ENCODE measurements around the gene GDF9. TPM values are rescaled to one million over a fixed set of nuclear protein-coding genes. Genes with fewer than 3 reads are reported as not detected.

GDF9 gene
- total and polyA plus RNA-seq, 5 experiments from 2014 or later, result 0.30 to 1.7 (median 0.85) TPM; not detected in 1

GRCh38 chr5:132848270-132848669, 18.0 kb downstream of the GDF9 start:
- Mint-ChIP-seq H3K4me3 (no peak overlapping the region), H3K27ac (no peak overlapping the region), H3K9me3 (no peaks in the 10 kb centered on the region), H3K4me1 (no peaks in the 10 kb centered on the region), H3K36me3 (no peaks in the 10 kb centered on the region), H3K27me3 (peaks cover 0 to 9% (median 4%) of the 10 kb centered on the region in 5 donors)
- no peak for DNase-seq
- no peak for ATAC-seq
- POLR2A ChIA-PET, result no interaction called here

- POLR2A ChIA-PET, result no interaction called here
- ATAC-seq (no peak), DNase-seq (no peak)
- peaks cover 0 to 4% (median 0%) of the 10 kb centered on the region in 4 donors for H3K4me1 Mint-ChIP-seq
- H3K27me3 Mint-ChIP-seq, result peaks cover 0 to 3% (median 0%) of the 10 kb centered on the region in 5 donors
- no peak overlapping the region for H3K4me3 Mint-ChIP-seq
- no peak overlapping the region for H3K27ac Mint-ChIP-seq
- no peaks in the 10 kb centered on the region for H3K9me3 Mint-ChIP-seq
- H3K36me3 Mint-ChIP-seq, result no peaks in the 10 kb centered on the region
Observed at GRCh38 chr5:132841305-132841704, 25.0 kb downstream of the GDF9 start.

GRCh38 chr5:132840896-132841295, 25.4 kb downstream of the GDF9 start:
- POLR2A ChIA-PET, result no interaction called here
- Mint-ChIP-seq H3K27me3 (peaks cover 0 to 3% (median 0%) of the 10 kb centered on the region in 5 donors), H3K27ac (no peak overlapping the region), H3K9me3 (no peaks in the 10 kb centered on the region), H3K4me3 (no peak overlapping the region), H3K36me3 (no peaks in the 10 kb centered on the region), H3K4me1 (peaks cover 0 to 4% (median 0%) of the 10 kb centered on the region in 4 donors)
- no peak for ATAC-seq
- no peak for DNase-seq

DNA sequence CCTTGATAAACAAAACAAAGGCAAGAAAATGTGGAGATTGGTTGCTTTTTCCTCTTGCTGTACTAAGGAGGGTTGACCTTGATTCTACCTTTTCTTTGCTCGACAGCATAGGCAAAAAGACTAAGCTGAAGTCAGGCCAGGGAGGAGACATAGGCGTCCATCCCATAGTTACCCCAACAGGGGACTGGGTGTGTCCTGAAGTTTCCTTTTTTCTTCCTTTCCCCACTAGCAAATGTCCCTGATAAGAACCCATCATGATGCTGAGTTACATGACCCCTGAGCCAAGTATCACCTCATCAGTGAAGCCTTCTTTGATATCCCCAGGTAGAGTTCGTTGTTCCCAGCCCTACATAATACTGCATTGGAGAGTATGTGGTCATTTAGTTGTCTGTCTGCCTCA, 26.0 kb downstream of the GDF9 start:
- H3K27ac Mint-ChIP-seq, result no peak overlapping the region
- DNase-seq, result no peak
- no peak for ATAC-seq
- H3K36me3 Mint-ChIP-seq, result no peaks in the 10 kb centered on the region
- H3K27me3 Mint-ChIP-seq, result peaks cover 0 to 2% (median 0%) of the 10 kb centered on the region in 5 donors
- no peaks in the 10 kb centered on the region for H3K9me3 Mint-ChIP-seq
- H3K4me3 Mint-ChIP-seq, result no peak overlapping the region
- POLR2A ChIA-PET, result no interaction called here
- peaks cover 0 to 4% (median 0%) of the 10 kb centered on the region in 4 donors for H3K4me1 Mint-ChIP-seq

- ATAC-seq (no peak), DNase-seq (no peak)
- Mint-ChIP-seq H3K4me3 (no peak overlapping the region), H3K27me3 (peaks cover 0 to 2% (median 0%) of the 10 kb centered on the region in 5 donors), H3K36me3 (no peaks in the 10 kb centered on the region), H3K27ac (no peak overlapping the region), H3K4me1 (peaks cover 0 to 4% (median 0%) of the 10 kb centered on the region in 4 donors), H3K9me3 (no peaks in the 10 kb centered on the region)
- POLR2A ChIA-PET, result no interaction called here
Observed at GRCh38 chr5:132839426-132840301, 26.6 kb downstream of the GDF9 start.

GRCh38 chr5:132838516-132839282, 27.6 kb downstream of the GDF9 start:
- Mint-ChIP-seq H3K36me3 (no peaks in the 10 kb centered on the region), H3K4me1 (peaks cover 0 to 4% (median 0%) of the 10 kb centered on the region in 4 donors), H3K27me3 (peaks cover 0 to 7% (median 0%) of the 10 kb centered on the region in 5 donors), H3K9me3 (no peaks in the 10 kb centered on the region), H3K4me3 (no peak overlapping the region), H3K27ac (no peak overlapping the region)
- ATAC-seq (no peak), DNase-seq (no peak)
- POLR2A ChIA-PET, result no interaction called here

DNA sequence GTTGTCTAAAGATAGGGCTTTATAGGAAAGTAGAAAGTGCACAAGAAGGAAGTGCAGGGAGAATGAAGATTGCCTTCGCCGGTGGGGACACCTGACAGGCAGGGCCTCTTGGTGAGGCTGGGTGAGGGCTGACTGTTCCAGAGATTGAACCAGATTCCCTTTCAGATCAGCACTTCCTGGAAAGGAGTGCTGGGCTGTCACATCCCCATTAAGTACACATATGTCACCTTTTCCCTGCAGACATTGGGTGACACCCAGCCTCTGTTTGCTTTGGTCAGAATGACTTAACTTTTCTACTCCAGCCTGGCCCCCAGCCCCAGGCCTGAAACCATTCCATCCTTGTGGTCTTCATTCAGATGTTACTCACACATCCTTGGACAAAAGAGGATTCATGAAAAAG, 28.4 kb downstream of the GDF9 start:
- no peak overlapping the region for H3K27ac Mint-ChIP-seq
- no peaks in the 10 kb centered on the region for H3K36me3 Mint-ChIP-seq
- ATAC-seq, result no peak
- peaks cover 0 to 10% (median under 1%) of the 10 kb centered on the region in 5 donors for H3K27me3 Mint-ChIP-seq
- peaks cover 0 to 4% (median 0%) of the 10 kb centered on the region in 4 donors for H3K4me1 Mint-ChIP-seq
- no peak overlapping the region for H3K4me3 Mint-ChIP-seq
- DNase-seq, result no peak
- no peaks in the 10 kb centered on the region for H3K9me3 Mint-ChIP-seq
- POLR2A ChIA-PET, result no interaction called here

DNA sequence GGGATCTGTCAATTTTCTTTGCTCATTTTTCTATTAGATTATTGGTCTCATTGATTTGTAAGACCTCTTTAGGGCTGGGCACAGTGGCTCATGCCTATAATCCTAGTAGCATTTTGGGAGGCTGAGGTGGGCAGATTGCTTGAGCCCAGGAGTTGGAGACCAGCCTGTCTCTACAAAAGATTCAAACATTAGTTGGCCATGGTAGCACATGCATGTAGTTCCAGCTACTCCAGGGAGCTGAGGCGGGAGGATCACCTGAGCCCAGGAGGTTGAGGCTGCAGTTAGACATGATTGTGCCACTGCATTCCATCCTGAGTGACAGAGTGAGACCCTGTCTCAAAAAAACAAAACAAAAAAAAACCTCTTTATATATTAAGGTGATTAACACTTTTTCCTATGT, 29.4 kb downstream of the GDF9 start:
- ATAC-seq (no peak), DNase-seq (no peak)
- no peaks in the 10 kb centered on the region for H3K9me3 Mint-ChIP-seq
- peaks cover 0 to 10% (median 4%) of the 10 kb centered on the region in 5 donors for H3K27me3 Mint-ChIP-seq
- POLR2A ChIA-PET, result no interaction called here
- H3K4me3 Mint-ChIP-seq, result no peak overlapping the region
- peaks cover 0 to 4% (median 0%) of the 10 kb centered on the region in 4 donors for H3K4me1 Mint-ChIP-seq
- H3K27ac Mint-ChIP-seq, result no peak overlapping the region
- no peaks in the 10 kb centered on the region for H3K36me3 Mint-ChIP-seq

- POLR2A ChIA-PET, result interaction anchor here (0.6 kb wide), 1 partner anchor 14 kb away, joined by 3 read pairs; no protein-coding TSS in a partner anchor
- Mint-ChIP-seq H3K4me1 (peaks cover 5 to 18% (median 11%) of the 10 kb centered on the region in 4 donors), H3K27me3 (peaks cover 12 to 32% (median 12%) of the 10 kb centered on the region in 5 donors), H3K4me3 (no peak overlapping the region), H3K9me3 (no peaks in the 10 kb centered on the region), H3K27ac (no peak overlapping the region), H3K36me3 (no peaks in the 10 kb centered on the region)
- ATAC-seq (no peak), DNase-seq (no peak)
Observed at GRCh38 chr5:132834057-132834456, 32.2 kb downstream of the GDF9 start.

- Mint-ChIP-seq H3K36me3 (no peaks in the 10 kb centered on the region), H3K4me3 (peak overlapping the region in 7 of 10 donors; percentile 9 to 69 (median 30)), H3K27me3 (peaks cover 15 to 45% (median 21%) of the 10 kb centered on the region in 5 donors), H3K4me1 (peaks cover 5 to 18% (median 10%) of the 10 kb centered on the region in 4 donors), H3K27ac (peak overlapping the region in 1 of 10 donors; percentile 18), H3K9me3 (no peaks in the 10 kb centered on the region)
- POLR2A ChIA-PET, result interaction anchor here (0.7 kb wide), 1 partner anchor 26 kb away, joined by 4 read pairs; no protein-coding TSS in a partner anchor
- DNase-seq, result no peak
- no peak for ATAC-seq
Observed at GRCh38 chr5:132832612-132833011, 33.7 kb downstream of the GDF9 start.

DNA sequence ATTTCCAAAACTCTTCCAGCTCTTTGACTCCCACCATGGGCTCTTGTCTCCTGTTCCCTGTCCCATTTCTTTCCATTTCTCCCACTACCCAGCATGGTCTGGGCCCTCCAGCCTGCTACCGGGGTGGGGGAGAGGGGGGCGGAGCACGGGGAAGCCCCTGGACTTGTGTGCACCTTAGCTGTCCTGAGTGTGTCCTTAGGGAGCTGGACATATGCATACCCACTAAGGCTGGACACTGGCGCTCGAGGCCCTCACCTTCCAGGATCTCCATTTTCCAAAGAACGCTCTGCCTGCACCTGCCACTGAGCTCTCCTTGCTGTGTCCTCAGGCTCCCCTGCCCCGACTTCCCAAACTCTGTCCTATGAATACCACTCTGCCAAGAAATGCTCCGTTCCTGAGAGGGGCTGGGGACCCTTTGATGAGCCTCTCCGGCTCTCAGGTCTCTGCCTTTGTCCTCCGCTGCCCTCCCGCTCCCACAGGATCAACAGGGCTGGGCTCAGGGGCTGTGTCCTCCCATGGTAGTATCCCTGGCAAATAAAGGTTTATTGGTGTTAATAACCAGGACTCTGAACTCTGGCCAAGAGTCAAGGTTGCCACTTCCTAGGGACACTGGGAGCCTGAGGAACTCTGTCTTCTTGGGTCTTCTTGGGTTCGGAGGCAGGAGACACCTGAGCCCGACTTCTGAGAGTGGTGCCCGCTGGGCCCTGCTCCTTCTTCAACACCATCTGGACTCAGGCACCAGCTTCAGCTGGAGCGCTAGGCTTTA, 35.0 kb downstream of the GDF9 start:
- Mint-ChIP-seq H3K9me3 (no peaks in the 10 kb centered on the region), H3K4me1 (peaks cover 5 to 22% (median 12%) of the 10 kb centered on the region in 4 donors), H3K27ac (no peak overlapping the region), H3K4me3 (peak overlapping the region; percentile 70 to 89 (median 80)), H3K36me3 (no peaks in the 10 kb centered on the region), H3K27me3 (peaks cover 24 to 59% (median 35%) of the 10 kb centered on the region in 5 donors)
- POLR2A ChIA-PET, result no interaction called here
- ATAC-seq, result no peak
- DNase-seq, result no peak

DNA sequence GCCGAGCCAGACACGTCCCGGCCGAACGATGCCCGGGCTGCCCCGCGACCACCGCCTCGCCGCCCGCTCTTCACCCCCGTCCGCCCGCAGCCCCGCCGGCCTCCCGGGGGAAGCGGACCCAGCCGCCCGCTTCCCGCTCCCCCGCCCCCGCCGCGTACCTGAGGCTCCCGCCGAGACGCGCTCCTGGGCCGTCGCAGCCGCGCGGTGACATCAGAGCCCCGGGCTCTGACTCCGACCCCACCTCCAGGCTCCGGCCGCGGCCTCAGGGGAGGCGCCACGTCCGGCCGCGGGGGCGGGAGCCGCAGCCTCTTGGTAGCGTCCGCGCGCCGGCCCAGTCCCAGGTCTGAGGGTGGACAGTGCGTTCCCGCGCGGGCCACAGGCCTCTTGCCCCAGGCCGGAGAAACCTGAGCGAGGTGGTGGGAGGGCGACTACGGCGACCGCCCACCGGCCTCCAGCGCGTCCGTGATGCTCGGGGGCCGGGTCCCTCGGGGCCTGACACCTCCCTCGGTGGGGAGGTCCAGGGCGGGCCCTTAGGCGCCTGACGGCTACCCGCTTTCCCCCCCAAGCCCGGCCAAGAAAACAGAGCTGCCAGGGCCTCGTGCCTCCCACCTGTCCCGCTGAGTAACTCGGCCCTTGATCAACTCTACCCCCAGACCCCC, 35.7 kb downstream of the GDF9 start, which contains the start of gene SHROOM1:
SHROOM1 (minus strand) TSS at position 212 of the 659 bp plus-strand sequence. CDS start 4,507 bp downstream, outside the sequence.
- POLR2A ChIA-PET, result no interaction called here
- H3K4me1 Mint-ChIP-seq, result peaks cover 5 to 22% (median 13%) of the 10 kb centered on the region in 4 donors
- peak in 1 of 10 donors; percentile 19 for DNase-seq
- H3K27me3 Mint-ChIP-seq, result peaks cover 24 to 64% (median 36%) of the 10 kb centered on the region in 5 donors
- H3K9me3 Mint-ChIP-seq, result no peaks in the 10 kb centered on the region
- ATAC-seq, result peak; percentile 25 to 33
- H3K27ac Mint-ChIP-seq, result peak within 1 kb of the TSS in 4 of 10 donors; percentile 43 to 73 (median 70)
- no peaks in the 10 kb centered on the region for H3K36me3 Mint-ChIP-seq
- H3K4me3 Mint-ChIP-seq, result peak within 1 kb of the TSS; percentile 79 to 91 (median 88)

All from naive thymus-derived CD8-positive, alpha-beta T cell (primary cell).